Ovary (tissue), 3 donors: ENCODE measurements around the gene NCCRP1.

ENCODE experiments used
- EP300 ChIP-seq: sonication (generic); formaldehyde crosslinking; IDR thresholded peaks from one replicate; pipeline ENCODE4 v1.6.1; 2017; ENCODE audit warnings: antibody characterized with exemption
- POLR2A ChIP-seq: fragments of 450-650 bp; IDR thresholded peaks from one replicate; pipeline ENCODE4 v1.6.1; 2017; ENCODE audit warnings: antibody characterized with exemption, mild to moderate bottlenecking, moderate library complexity
- TF ChIP-seq, protein P1 (sequence below), 3 donors: fragments of 450-650 bp in 2 of 3; fragments of 200-600 bp in 1 of 3; IDR thresholded peaks; one replicate each; pipeline versions ENCODE4 v1.5.1 to v1.8.0; 2016 to 2022; ENCODE audit warnings: antibody characterized with exemption in 3 of 3, mild to moderate bottlenecking in 1 of 3
- donor health status: DM: no; HTN: no; CAD: no.

DNA sequence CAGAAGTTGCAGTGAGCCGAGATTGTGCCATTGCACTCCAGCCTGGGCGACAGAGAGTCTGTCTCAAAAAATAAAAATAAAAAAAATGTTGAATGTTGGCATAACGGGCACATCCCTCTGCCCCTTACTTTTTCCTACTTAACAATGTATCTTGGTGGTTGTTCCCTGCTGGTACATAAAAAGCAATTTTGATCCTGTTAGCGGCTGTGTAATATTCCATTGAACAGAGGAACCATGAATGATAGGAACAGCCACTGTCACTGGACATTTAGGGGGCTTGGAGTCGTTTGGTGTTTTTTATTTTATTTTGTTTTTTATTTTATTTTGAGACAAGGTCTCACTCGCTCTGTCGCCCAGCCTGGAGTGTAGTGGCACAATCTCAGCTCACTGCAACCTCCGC, 10.4 kb upstream of the NCCRP1 start:
- TF ChIP-seq, protein P1, sequence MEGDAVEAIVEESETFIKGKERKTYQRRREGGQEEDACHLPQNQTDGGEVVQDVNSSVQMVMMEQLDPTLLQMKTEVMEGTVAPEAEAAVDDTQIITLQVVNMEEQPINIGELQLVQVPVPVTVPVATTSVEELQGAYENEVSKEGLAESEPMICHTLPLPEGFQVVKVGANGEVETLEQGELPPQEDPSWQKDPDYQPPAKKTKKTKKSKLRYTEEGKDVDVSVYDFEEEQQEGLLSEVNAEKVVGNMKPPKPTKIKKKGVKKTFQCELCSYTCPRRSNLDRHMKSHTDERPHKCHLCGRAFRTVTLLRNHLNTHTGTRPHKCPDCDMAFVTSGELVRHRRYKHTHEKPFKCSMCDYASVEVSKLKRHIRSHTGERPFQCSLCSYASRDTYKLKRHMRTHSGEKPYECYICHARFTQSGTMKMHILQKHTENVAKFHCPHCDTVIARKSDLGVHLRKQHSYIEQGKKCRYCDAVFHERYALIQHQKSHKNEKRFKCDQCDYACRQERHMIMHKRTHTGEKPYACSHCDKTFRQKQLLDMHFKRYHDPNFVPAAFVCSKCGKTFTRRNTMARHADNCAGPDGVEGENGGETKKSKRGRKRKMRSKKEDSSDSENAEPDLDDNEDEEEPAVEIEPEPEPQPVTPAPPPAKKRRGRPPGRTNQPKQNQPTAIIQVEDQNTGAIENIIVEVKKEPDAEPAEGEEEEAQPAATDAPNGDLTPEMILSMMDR (IDR thresholded peaks at IDR 0.05) = no peak
- TF ChIP-seq POLR2A (no peak), EP300 (no peak)
